Central memory CD4-positive, alpha-beta T cell (primary cell): ENCODE data around the gene TSPY8.
"Not testable (repeated sequence)": the region's sequence is repeated elsewhere in the genome, so short reads cannot be mapped to it uniquely, and the experiment has no call there.

Source experiments
- DNase-seq: peaks from one replicate; pipeline ENCODE4 v3.0.0; 2022
- total RNA-seq, 3 experiments: gene quantifications; one replicate each; lab custom pipeline; 2026; lab: John Stamatoyannopoulos, UW

Gene TSPY8, protein sequence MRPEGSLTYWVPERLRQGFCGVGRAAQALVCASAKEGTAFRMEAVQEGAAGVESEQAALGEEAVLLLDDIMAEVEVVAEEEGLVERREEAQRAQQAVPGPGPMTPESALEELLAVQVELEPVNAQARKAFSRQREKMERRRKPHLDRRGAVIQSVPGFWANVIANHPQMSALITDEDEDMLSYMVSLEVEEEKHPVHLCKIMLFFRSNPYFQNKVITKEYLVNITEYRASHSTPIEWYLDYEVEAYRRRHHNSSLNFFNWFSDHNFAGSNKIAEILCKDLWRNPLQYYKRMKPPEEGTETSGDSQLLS
- 0 reads per million in 3 experiments for total RNA-seq

DNA sequence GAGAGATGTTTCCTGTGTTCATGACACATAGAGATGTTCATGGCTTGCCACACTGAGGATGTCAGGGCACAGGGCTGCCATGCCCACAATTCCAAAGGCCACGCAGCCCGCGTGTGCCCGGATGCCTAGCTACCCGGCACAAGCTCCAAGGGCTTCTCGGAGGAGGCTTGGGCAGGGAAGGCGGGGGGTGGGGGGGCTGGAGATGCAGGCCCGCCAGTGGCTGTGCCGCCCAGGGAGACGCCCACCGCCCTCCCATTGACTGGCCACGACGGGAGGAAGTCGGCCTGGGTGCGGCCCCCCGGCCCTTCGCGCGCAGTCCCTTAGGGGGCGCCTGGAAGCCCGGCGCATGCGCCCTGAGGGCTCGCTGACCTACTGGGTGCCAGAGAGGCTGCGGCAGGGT is at the start of gene TSPY8:
TSS of gene TSPY8 (plus strand) at position 301 of the 400 bp plus-strand sequence. CDS start at position 347, 46 bp downstream.
- DNase-seq = not testable (repeated sequence)

DNA sequence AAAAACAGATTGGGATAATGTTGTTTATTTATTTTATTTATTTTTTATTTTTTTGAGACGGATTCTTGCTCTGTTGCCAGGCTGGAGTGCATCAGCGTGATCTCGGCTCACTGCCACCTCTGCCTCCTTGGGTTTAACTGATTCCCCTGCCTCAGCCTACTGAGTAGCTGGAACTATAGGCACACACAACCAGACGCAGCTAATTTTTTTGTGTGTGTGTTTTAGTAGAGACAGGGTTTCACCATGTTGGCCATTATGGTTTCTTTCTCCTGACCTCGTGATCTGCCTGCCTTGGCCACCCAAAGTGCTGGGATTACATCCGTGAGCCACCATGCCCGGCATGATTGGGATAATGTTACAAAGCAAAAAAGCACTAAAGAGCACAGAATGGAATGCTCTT is 36.6 kb upstream of the TSPY8 start:
- DNase-seq = no peak

DNA sequence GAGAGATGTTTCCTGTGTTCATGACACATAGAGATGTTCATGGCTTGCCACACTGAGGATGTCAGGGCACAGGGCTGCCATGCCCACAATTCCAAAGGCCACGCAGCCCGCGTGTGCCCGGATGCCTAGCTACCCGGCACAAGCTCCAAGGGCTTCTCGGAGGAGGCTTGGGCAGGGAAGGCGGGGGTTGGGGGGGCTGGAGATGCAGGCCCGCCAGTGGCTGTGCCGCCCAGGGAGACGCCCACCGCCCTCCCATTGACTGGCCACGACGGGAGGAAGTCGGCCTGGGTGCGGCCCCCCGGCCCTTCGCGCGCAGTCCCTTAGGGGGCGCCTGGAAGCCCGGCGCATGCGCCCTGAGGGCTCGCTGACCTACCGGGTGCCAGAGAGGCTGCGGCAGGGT is 20.4 kb upstream of the TSPY8 start, which contains the start of gene TSPY4:
TSS of gene TSPY4 (plus strand) at position 301 of the 400 bp plus-strand sequence. CDS start at position 347, 46 bp downstream.
- DNase-seq = not testable (repeated sequence)

DNA sequence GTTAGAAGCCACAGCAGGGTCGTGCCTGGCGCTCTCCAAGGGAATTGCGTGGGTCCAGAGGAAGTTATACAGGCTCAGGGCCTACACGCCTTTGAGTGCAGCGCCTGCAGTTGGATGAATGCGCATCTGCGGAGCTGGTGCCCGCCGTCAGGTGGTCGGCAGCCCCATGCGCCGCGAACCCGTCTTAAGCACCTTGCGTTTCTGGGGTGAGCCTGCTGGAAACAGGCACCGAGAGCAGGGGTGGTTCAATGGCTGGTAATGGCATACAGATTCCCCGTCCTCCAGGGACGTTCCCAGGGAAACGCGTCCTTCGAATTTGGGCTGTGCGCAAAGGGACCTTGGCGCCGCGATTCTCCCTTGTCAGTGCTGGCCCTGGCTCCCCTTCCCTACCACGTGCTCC is 38.9 kb downstream of the TSPY8 start:
- DNase-seq = not testable (repeated sequence)

DNA sequence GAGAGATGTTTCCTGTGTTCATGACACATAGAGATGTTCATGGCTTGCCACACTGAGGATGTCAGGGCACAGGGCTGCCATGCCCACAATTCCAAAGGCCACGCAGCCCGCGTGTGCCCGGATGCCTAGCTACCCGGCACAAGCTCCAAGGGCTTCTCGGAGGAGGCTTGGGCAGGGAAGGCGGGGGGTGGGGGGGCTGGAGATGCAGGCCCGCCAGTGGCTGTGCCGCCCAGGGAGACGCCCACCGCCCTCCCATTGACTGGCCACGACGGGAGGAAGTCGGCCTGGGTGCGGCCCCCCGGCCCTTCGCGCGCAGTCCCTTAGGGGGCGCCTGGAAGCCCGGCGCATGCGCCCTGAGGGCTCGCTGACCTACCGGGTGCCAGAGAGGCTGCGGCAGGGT is 40.5 kb downstream of the TSPY8 start, which contains the start of gene TSPY3:
TSS of gene TSPY3 (plus strand) at position 301 of the 400 bp plus-strand sequence. CDS start at position 347, 46 bp downstream.
- DNase-seq = not testable (repeated sequence)
